ENCODE results near the gene MUC16. TPM values are rescaled to one million over a fixed set of nuclear protein-coding genes. Genes with fewer than 3 reads are reported as not detected.

The MUC16 gene
- total and polyA plus RNA-seq, 2 donors (not counting 1 experiment from before 2014, with no cell fraction given), result 0.91 to 1.1 TPM

GRCh38 chr19:9014803-9015202 lies 4.6 kb upstream of the MUC16 start:
- intact Hi-C loops (cut with micrococcal nuclease), result no loop called here
- Mint-ChIP-seq H3K4me1 (no peaks in the 10 kb centered on the region), H3K4me3 (no peak overlapping the region), H3K27ac (no peak overlapping the region), H3K9me3 (ENCODE audit: insufficient read depth) (no peaks in the 10 kb centered on the region), H3K27me3 (no peaks in the 10 kb centered on the region)
- Histone ChIP-seq H3K4me2 (replicated peaks; ENCODE audit: low read depth, low read length, poor library complexity, severe bottlenecking) (no peak overlapping the region), H3K9me3 (ENCODE audit: control extremely low read depth in 1 of 3, control insufficient read depth in 2 of 3, insufficient read depth in 1 of 3, low read length in 2 of 3) (peaks cover 0 to 24% (median 0%) of the 10 kb centered on the region in 3 donors), H3K79me2 (ENCODE audit: control insufficient read depth, insufficient read depth, low read length) (no peaks in the 10 kb centered on the region), H3K4me1 (ENCODE audit: control insufficient read depth in 2 of 2, insufficient read depth in 2 of 2, low read length in 2 of 2) (no peaks in the 10 kb centered on the region), H4K20me1 (ENCODE audit: control insufficient read depth, insufficient read depth, low read length, poor library complexity, severe bottlenecking) (no peaks in the 10 kb centered on the region), H2AFZ (ENCODE audit: insufficient read depth, low read depth, low read length, poor library complexity, severe bottlenecking) (no peak overlapping the region), H3K27me3 (replicated peaks in 1 of 4; ENCODE audit: control extremely low read depth in 1 of 4, control insufficient read depth in 3 of 4, insufficient read depth in 4 of 4, low read length in 3 of 4) (no peaks in the 10 kb centered on the region), H3K36me3 (replicated peaks in 1 of 2; ENCODE audit: control extremely low read depth in 1 of 2, control insufficient read depth in 1 of 2, extremely low read depth in 1 of 2, insufficient read depth in 2 of 2, low read length in 1 of 2) (no peaks in the 10 kb centered on the region), H3K4me3 (ENCODE audit: control extremely low read depth in 1 of 5, extremely low read depth in 1 of 5, insufficient read depth in 1 of 5, low read depth in 2 of 5, low read length in 4 of 5) (no peak overlapping the region), H3K27ac (ENCODE audit: low read length in 2 of 2) (no peak overlapping the region), H3K9ac (ENCODE audit: low read length) (no peak overlapping the region)
- no peak for DNase-seq
- TF ChIP-seq EZH2 (IDR thresholded peaks at IDR 0.05; ENCODE audit: borderline replicate concordance, insufficient read depth, low read depth, low read length, poor library complexity, severe bottlenecking), result no peak
- no peak for TF ChIP-seq CTCF (IDR thresholded peaks at IDR 0.05)
- WGBS (ENCODE audit: insufficient coverage), result 90% methylated on average over 2 of the region's 7 CpGs
- ChIA-PET POLR2A (no interaction called here), CTCF (no interaction called here)
- ATAC-seq (ENCODE audit: low read depth), result no peak

GRCh38 chr19:9013988-9014387 lies 3.8 kb upstream of the MUC16 start:
- H3K4me3 Mint-ChIP-seq, result no peak overlapping the region
- no peak for TF ChIP-seq EZH2 (IDR thresholded peaks at IDR 0.05; ENCODE audit: borderline replicate concordance, insufficient read depth, low read depth, low read length, poor library complexity, severe bottlenecking)
- intact Hi-C loops (cut with micrococcal nuclease), result no loop called here
- H3K27me3 ChIP-seq (replicated peaks in 1 of 4; ENCODE audit: control extremely low read depth in 1 of 4, control insufficient read depth in 3 of 4, insufficient read depth in 4 of 4, low read length in 3 of 4), result no peaks in the 10 kb centered on the region
- peaks cover 0 to 27% (median 0%) of the 10 kb centered on the region in 3 donors for H3K9me3 ChIP-seq (ENCODE audit: control extremely low read depth in 1 of 3, control insufficient read depth in 2 of 3, insufficient read depth in 1 of 3, low read length in 2 of 3)
- no peak overlapping the region for H2AFZ ChIP-seq (ENCODE audit: insufficient read depth, low read depth, low read length, poor library complexity, severe bottlenecking)
- H3K36me3 ChIP-seq (replicated peaks in 1 of 2; ENCODE audit: control extremely low read depth in 1 of 2, control insufficient read depth in 1 of 2, extremely low read depth in 1 of 2, insufficient read depth in 2 of 2, low read length in 1 of 2), result no peaks in the 10 kb centered on the region
- no peaks in the 10 kb centered on the region for H3K4me1 Mint-ChIP-seq
- H3K4me2 ChIP-seq (replicated peaks; ENCODE audit: low read depth, low read length, poor library complexity, severe bottlenecking), result no peak overlapping the region
- no peaks in the 10 kb centered on the region for H3K27me3 Mint-ChIP-seq
- ATAC-seq (ENCODE audit: low read depth) (no peak), DNase-seq (no peak)
- no CpG with 5 or more reads among the region's 1 CpG for WGBS (ENCODE audit: insufficient coverage)
- POLR2A ChIA-PET, result no interaction called here
- no peaks in the 10 kb centered on the region for H3K79me2 ChIP-seq (ENCODE audit: control insufficient read depth, insufficient read depth, low read length)
- H3K4me3 ChIP-seq (ENCODE audit: control extremely low read depth in 1 of 5, extremely low read depth in 1 of 5, insufficient read depth in 1 of 5, low read depth in 2 of 5, low read length in 4 of 5), result no peak overlapping the region
- no peak overlapping the region for H3K9ac ChIP-seq (ENCODE audit: low read length)
- CTCF ChIA-PET, result no interaction called here
- no peaks in the 10 kb centered on the region for H3K9me3 Mint-ChIP-seq (ENCODE audit: insufficient read depth)
- H3K4me1 ChIP-seq (ENCODE audit: control insufficient read depth in 2 of 2, insufficient read depth in 2 of 2, low read length in 2 of 2), result no peaks in the 10 kb centered on the region
- H4K20me1 ChIP-seq (ENCODE audit: control insufficient read depth, insufficient read depth, low read length, poor library complexity, severe bottlenecking), result no peaks in the 10 kb centered on the region
- H3K27ac ChIP-seq (ENCODE audit: low read length in 2 of 2), result no peak overlapping the region
- no peak overlapping the region for H3K27ac Mint-ChIP-seq

All from B cell (primary cell).